Fibroblast of pulmonary artery (primary cell): ENCODE measurements around the gene CCDC144A.
"Not testable (repeated sequence)": the region's sequence is repeated elsewhere in the genome, so short reads cannot be mapped to it uniquely, and the experiment has no call there.

ENCODE experiments used
- DNase-seq: peaks from one replicate; pipeline ENCODE4 v3.0.0-alpha.2; 2010; ENCODE audit warnings: low read depth
- H3K4me3 ChIP-seq: replicated peaks from 2 replicates; pipeline ENCODE4 v1.5.1; 2011; ENCODE audit warnings: low read depth, mild to moderate bottlenecking, control low read depth, low read length, moderate library complexity
- CTCF ChIP-seq: IDR thresholded peaks from 2 replicates; pipeline ENCODE4 v1.5.1; 2011; ENCODE audit warnings: mild to moderate bottlenecking, control low read depth, low read length, inconsistent platforms; ENCODE audit errors: missing control alignments

CCDC144A gene

DNA sequence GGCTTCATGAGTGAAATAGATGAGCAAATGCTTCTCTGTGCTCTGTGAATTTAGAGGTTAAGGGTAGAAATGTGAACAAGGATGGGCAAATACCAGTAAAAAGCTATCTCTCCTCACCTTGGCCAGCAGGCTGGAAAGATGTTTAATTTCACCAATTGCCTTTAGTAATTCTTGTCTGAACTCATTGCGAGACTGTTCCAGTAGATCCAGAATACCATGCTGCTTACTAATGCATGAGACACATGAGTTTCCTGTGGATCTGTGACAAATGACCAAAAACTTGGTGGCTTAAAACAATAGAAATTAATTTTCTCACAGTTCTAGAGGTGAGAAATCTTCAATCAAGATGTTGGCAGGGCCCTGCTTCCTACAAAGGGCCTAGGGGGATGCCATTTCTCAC lies 27.1 kb upstream of the CCDC144A start:
- DNase-seq = no peak
- no peak overlapping the region for H3K4me3 ChIP-seq
- no peak for TF ChIP-seq CTCF

- not testable (repeated sequence) for DNase-seq, H3K4me3 ChIP-seq
These were observed 23.5 kb upstream of the CCDC144A start for GRCh38 chr17:16666553-16666906.

GRCh38 chr17:16666907-16667636 lies 23.0 kb upstream of the CCDC144A start:
- peak overlapping the region; percentile 31 for H3K4me3 ChIP-seq
- not testable (repeated sequence) for DNase-seq

DNA sequence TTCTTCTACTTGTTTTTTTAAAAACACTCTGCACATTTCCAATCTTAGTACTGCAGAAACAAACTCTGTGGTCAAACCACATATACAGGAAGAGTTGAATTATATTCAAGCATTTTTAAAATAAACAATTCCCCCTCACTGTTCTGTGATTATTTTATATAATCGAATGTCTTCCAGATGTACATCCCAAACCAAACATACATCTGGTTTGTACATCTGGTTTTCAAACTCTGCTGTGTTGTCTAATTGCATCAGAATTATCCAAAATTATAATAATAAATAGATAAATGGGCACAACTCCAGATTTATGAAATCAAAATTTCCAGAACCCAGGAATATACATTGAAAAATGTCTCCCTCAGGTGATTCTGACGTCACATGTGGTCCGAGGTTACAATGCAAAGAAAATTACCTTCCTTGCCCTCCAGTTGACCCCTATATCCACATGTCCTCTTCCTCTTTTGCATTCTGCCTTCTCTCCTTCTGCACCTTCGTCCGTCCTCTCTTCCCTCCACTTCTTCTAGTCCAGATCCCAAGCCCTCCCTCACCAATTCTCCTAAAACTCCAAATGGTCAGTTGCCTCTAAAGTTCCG lies 13.3 kb upstream of the CCDC144A start:
- H3K4me3 ChIP-seq = no peak overlapping the region
- DNase-seq = no peak
- TF ChIP-seq CTCF = no peak

DNA sequence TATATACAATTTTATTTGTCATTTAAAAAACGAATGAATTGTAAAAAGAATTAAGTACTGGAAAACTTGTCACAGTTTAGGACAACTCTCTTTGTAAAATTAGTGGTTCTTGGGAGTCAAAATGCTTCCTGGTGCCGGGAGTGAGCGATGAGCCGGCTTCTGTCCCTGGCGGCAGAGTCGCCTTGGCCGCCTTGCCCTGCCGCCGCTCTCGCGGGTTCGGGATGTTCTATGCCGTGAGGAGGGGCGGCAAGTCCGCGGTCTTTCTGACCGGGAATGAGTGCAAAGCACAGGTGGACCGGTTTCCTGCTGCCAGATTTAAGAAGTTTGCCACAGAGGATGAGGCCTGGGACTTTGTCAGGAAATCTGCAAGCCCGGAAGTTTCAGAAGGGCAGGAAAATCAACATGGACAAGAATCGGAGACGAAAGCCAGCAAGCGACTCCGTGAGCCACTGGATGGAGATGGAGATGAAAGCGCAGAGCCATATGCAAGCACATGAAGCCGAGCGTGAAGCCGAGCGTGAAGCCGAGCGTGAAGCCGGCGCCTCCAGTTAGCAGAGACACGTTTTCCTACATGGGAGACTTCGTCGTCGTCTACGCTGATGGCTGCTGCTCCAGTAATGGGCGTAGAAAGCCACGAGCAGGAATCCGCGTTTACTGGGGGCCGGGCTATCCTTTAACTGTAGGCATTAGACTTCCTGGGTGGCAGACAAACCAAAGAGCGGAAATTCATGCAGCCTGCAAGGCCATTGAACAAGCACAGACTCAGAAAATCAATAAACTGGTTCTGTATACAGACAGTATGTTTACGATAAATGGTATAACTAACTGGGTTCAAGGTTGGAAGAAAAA lies 6.5 kb upstream of the CCDC144A start:
- H3K4me3 ChIP-seq, DNase-seq: not testable (repeated sequence)

DNA sequence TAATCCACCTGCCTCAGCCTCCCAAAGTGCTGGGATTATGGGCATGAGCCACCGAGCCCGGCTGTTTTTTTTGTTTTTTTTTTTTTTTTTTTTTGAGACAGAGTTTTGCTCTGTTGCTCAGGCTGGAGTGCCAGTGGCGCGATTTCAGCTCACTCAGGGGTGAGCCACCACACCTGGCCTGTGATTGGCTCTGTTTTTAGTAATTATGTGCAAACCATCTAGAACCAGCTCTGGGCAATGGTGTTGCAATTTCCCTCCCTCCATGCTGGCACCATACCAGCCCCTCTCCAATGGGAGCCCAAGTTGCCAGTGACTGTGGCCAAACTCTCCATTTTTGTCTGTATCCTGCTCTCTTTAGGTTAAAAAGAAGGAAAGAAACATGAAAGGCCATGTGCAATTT lies 4.0 kb upstream of the CCDC144A start:
- H3K4me3 ChIP-seq, DNase-seq: not testable (repeated sequence)

GRCh38 chr17:16687151-16687550 lies 2.9 kb upstream of the CCDC144A start:
- DNase-seq, H3K4me3 ChIP-seq: not testable (repeated sequence)

- not testable (repeated sequence) for H3K4me3 ChIP-seq, DNase-seq
These were observed 406 bp downstream of the CCDC144A start for GRCh38 chr17:16690447-16690846.

- not testable (repeated sequence) for DNase-seq, H3K4me3 ChIP-seq
These were observed 7.6 kb downstream of the CCDC144A start for GRCh38 chr17:16697603-16698002.

DNA sequence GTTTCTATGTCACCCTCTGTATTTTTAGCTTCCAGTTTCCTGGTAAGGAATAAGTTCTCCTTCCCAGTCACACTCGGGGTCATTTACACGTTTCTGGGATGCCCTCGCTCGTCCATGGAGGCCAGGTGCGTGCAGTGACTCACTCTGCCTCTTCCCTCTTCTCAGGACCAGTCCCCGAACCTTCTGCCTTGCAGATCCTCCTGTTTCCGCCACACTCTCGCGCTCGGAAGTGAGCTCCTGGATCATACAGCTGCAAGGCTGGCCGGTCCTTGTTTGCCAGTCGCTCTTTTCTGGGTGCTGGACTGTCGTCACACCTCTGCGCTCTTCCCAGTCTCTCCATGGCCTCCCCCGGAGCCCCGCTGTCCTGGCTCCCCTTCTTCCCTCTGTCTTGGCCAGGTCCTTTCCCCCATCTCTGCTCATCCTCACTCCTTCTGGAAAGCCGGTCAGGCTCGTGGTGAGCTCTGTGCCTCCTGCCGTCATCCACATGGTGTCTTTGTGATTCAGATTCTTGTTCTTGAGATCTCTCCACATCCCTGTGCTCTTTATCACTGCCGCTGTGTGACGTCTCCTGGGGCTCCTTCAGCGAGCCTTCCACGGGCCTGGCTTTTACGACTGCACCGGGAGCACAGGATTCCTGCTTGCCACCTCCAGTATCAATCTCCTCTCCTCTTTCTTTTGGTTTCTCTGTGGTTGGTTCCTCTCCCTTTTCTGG lies 55.6 kb downstream of the CCDC144A start:
- DNase-seq = not testable (repeated sequence)

GRCh38 chr17:16746571-16746970 lies 56.5 kb downstream of the CCDC144A start:
- DNase-seq, H3K4me3 ChIP-seq: not testable (repeated sequence)

More for the DNA sequence above, 55.6 kb downstream of the CCDC144A start:
- not testable (repeated sequence) for H3K4me3 ChIP-seq

DNA sequence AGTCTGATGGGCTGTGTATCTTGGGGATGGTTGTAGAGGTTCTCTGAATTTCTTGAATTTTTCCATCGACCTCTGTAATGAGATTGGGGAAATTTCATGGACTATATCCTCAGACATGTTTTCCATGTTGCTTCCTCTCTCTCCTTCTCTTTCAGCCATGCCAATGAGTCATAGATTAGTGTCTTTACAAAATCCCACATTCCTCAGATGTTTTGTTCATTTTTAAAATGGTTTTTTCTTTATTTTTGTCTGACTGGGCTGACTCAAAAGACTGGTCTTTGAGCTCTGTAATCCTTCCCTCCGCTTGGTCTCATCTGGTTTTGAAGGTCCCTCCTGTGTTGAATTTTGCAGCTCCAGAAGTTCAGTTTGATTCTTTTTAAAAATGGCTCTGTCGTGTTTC lies 60.5 kb downstream of the CCDC144A start:
- not testable (repeated sequence) for DNase-seq, H3K4me3 ChIP-seq
